ENCODE data around the gene ATP5IF1.

ATP5IF1 gene

DNA sequence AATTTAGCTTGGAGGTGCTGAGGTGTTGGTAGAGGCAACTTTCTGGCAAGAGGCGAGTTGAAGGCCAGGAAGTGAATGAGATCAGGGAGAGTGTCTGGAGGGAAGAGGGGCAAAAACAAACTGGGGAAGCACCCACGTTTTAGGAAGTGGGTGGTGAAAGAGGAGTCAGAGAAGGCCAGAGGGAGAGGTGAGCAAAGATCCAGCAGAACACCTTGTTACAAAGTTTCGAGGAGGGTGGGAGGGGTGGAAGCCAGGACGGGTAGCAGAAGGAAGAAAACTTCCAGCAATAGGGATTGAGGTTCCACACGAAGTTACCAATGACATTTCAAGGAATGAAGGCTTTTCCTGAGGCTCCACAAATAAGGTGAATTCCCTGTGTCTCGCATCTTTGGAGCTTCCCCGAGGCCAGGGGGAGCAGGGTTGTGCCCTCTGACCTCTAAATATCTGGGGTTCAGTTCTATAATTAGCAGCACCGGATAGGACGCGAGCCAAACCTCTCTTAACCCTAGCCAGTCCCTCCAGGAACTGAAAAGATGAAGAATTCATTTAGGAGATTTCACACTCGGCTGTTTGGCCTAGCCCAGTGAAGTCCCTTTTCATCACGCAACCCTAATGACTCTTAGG is 22.8 kb downstream of the ATP5IF1 start:
- TF ChIP-seq, protein P1, sequence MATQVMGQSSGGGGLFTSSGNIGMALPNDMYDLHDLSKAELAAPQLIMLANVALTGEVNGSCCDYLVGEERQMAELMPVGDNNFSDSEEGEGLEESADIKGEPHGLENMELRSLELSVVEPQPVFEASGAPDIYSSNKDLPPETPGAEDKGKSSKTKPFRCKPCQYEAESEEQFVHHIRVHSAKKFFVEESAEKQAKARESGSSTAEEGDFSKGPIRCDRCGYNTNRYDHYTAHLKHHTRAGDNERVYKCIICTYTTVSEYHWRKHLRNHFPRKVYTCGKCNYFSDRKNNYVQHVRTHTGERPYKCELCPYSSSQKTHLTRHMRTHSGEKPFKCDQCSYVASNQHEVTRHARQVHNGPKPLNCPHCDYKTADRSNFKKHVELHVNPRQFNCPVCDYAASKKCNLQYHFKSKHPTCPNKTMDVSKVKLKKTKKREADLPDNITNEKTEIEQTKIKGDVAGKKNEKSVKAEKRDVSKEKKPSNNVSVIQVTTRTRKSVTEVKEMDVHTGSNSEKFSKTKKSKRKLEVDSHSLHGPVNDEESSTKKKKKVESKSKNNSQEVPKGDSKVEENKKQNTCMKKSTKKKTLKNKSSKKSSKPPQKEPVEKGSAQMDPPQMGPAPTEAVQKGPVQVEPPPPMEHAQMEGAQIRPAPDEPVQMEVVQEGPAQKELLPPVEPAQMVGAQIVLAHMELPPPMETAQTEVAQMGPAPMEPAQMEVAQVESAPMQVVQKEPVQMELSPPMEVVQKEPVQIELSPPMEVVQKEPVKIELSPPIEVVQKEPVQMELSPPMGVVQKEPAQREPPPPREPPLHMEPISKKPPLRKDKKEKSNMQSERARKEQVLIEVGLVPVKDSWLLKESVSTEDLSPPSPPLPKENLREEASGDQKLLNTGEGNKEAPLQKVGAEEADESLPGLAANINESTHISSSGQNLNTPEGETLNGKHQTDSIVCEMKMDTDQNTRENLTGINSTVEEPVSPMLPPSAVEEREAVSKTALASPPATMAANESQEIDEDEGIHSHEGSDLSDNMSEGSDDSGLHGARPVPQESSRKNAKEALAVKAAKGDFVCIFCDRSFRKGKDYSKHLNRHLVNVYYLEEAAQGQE (IDR thresholded peaks at IDR 0.05; ENCODE audit: insufficient read depth in 1 of 2, low read depth in 2 of 2, low read length in 2 of 2), result no peak
- no peak for TF ChIP-seq POLR2AphosphoS5 (IDR thresholded peaks at IDR 0.05; ENCODE audit: low read depth, low read length)
- TF ChIP-seq FOXP2 (optimal IDR thresholded peaks at IDR 0.05; ENCODE audit: borderline replicate concordance, extremely low read depth, extremely low read length, insufficient read depth), result no peak
- TF ChIP-seq SIN3A (IDR thresholded peaks at IDR 0.05; ENCODE audit: borderline replicate concordance, insufficient read depth, low read length), result no peak
- no peak for TF ChIP-seq TAF1 (IDR thresholded peaks at IDR 0.05; ENCODE audit: borderline replicate concordance, insufficient read depth, low read length)

DNA sequence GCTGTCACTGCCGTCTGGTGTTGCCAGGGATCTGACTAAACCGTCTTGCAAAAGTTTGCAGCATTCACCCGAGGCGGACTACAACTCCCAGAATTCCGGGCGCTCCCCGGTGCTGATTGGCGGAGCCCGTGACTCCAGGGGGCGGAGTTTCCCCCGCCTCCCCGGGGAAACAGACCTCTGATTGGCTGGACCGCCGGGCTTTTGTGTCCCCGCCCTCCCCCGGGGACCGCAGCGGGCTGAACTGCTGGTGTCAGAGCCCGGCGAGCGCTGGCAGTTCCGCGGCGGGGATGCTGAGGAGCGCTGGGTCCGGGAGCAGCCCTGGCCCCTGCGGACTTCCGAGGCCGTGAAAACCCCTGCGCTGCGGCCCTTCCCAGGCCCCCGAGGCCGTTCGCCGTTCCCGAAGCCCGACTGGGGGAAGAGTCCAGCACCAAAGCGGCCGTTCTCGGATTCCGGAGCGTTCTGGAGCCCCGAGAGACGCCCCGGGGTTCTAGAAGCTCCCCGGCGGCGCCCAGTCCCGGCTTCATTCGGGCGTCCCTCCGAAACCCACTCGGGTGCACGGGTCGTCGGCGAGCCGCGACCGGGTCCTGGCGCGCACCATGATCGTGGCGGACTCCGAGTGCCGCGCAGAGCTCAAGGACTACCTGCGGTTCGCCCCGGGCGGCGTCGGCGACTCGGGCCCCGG is 23.5 kb downstream of the ATP5IF1 start, which contains the start of gene SESN2:
SESN2 (plus strand) TSS at position 267 of the 682 bp plus-strand sequence; CDS start at position 597, 330 bp downstream.
- peak; percentile 94; the same call in 1 of the 2 replicates for TF ChIP-seq TAF1 (IDR thresholded peaks at IDR 0.05; ENCODE audit: borderline replicate concordance, insufficient read depth, low read length)
- TF ChIP-seq POLR2AphosphoS5 (IDR thresholded peaks at IDR 0.05; ENCODE audit: low read depth, low read length), result peak; percentile 99
- TF ChIP-seq SIN3A (IDR thresholded peaks at IDR 0.05; ENCODE audit: borderline replicate concordance, insufficient read depth, low read length), result no peak; the same call in 1 of the 2 replicates
- TF ChIP-seq, protein P1 (IDR thresholded peaks at IDR 0.05; ENCODE audit: insufficient read depth in 1 of 2, low read depth in 2 of 2, low read length in 2 of 2), result peak in 1 of 2 experiments; percentile 61; a peak in 1 of 4 replicates
- no peak for TF ChIP-seq FOXP2 (optimal IDR thresholded peaks at IDR 0.05; ENCODE audit: borderline replicate concordance, extremely low read depth, extremely low read length, insufficient read depth)

DNA sequence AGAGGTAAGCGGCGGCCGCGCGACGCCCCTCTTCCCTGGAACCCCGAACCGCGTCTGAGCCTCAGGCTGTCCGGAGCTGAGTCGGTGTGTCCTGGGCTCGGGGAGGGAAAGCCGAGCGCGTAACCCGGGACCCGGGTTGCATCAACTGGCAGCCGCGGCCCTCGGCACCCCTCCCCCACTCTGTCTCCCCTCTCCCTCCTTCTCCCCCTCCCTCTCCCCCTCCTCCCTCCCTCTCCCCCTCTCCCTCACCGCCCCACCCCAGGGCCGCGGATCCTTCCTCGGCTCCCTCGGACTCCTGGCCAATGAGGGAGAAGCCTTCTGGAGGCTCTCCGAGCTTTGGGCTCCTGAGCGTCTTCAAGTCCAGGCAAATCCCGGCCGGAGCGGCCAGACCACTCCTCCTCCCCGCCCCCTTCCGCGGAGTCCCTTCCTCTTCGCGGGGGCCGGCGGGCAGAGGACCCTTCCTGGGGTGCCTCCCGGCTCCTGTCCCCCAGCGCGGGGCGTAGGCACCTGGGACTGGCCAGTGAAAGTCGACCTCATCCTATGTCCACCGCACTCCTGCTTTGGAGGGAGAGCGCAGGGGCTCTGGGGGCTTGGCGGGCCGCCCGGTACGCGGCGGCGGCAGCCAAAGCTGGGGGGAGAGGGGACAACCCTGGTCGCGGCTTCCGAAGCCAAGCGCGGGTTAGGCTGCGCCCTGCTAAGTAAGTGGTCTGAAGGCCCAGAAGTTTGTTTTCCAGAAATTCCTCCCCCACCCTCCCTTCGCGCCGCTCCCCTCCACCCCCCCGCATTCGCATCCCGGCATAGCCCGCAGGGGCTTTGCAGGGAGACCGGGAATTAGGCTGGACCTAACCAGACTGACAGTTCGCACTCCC is 24.2 kb downstream of the ATP5IF1 start:
- TF ChIP-seq POLR2AphosphoS5 (IDR thresholded peaks at IDR 0.05; ENCODE audit: low read depth, low read length) (no peak), FOXP2 (optimal IDR thresholded peaks at IDR 0.05; ENCODE audit: borderline replicate concordance, extremely low read depth, extremely low read length, insufficient read depth) (peak; percentile 33)
- TF ChIP-seq, protein P1 (IDR thresholded peaks at IDR 0.05; ENCODE audit: insufficient read depth in 1 of 2, low read depth in 2 of 2, low read length in 2 of 2), result no peak

DNA sequence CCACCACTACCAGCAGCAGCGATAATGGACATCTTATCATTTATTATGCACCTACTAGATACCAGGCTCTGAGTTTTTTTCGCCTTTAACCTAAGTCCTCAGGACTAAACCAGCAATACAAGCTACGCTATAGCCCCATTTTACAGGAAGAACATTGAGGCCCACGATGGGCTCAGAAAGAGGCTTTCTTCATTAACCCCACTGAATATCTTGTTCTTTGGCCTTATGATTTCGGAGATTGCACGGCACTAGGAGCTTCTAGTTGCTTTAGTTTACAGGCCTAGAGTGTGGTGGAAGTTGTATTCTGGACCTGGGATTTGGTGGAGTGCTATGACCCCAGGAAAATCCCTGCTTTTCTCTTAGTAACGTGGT is 24.9 kb downstream of the ATP5IF1 start:
- TF ChIP-seq POLR2AphosphoS5 (IDR thresholded peaks at IDR 0.05; ENCODE audit: low read depth, low read length) (no peak), FOXP2 (optimal IDR thresholded peaks at IDR 0.05; ENCODE audit: borderline replicate concordance, extremely low read depth, extremely low read length, insufficient read depth) (no peak), SIN3A (IDR thresholded peaks at IDR 0.05; ENCODE audit: borderline replicate concordance, insufficient read depth, low read length) (no peak), TAF1 (IDR thresholded peaks at IDR 0.05; ENCODE audit: borderline replicate concordance, insufficient read depth, low read length) (no peak)
- TF ChIP-seq, protein P1 (IDR thresholded peaks at IDR 0.05; ENCODE audit: insufficient read depth in 1 of 2, low read depth in 2 of 2, low read length in 2 of 2), result no peak
